SK-N-SH (cell line): ENCODE measurements around the gene SLCO2B1. TPM values are rescaled to one million over a fixed set of nuclear protein-coding genes. Genes with fewer than 3 reads are reported as not detected.

Experiments used
- CTCF ChIA-PET: fragments of 300-600, 350-600 bp; formaldehyde crosslinking; extraction: SDS; loops from one replicate; lab custom pipeline; 2021; lab: Yijun Ruan, JAX
- POLR2A ChIA-PET: fragments of 350-600 bp; sonication (Branson Sonifier 250); formaldehyde crosslinking; extraction: SDS; loops from one replicate; lab custom pipeline; 2020; ENCODE audit warnings: antibody characterized with exemption, inconsistent platforms; lab: Yijun Ruan, JAX
- DNase-seq: peaks from one replicate; pipeline ENCODE4 v3.0.0; 2012
- H2AFZ ChIP-seq: fragments of 200-600 bp; sonication (generic); 2 replicates; pipeline ENCODE4 v1.8.1; 2016; ENCODE audit warnings: antibody characterized with exemption, mild to moderate bottlenecking, low read depth
- H3F3A ChIP-seq: fragments of 200-600 bp; sonication (generic); replicated peaks from 2 replicates; pipeline ENCODE3; 2016; ENCODE audit warnings: antibody characterized with exemption, mild to moderate bottlenecking; ENCODE audit not compliant: insufficient read depth
- H3K27ac ChIP-seq, 2 experiments: fragments of 200-500 bp in 1 of 2; fragments of 200-600 bp in 1 of 2; sonication (Bioruptor generic) in 1 of 2; sonication (generic), shearing (Covaris generic) in 1 of 2; 2 replicates each; pipeline versions ENCODE4 v1.5.1 to v1.6.1; 2014 to 2016; ENCODE audit warnings: low read depth in 2 of 2, inconsistent platforms in 1 of 2, low read length in 1 of 2, mild to moderate bottlenecking in 1 of 2, mixed read lengths in 1 of 2
- H3K27me3 ChIP-seq: fragments of 200-600 bp; sonication (generic), shearing (Covaris generic); 2 replicates; pipeline ENCODE4 v1.6.1; 2016; ENCODE audit warnings: mixed run types; ENCODE audit not compliant: insufficient read depth
- H3K36me3 ChIP-seq, 2 experiments: fragments of 200-500 bp in 1 of 2; fragments of 200-600 bp in 1 of 2; sonication (Bioruptor generic) in 1 of 2; sonication (generic) in 1 of 2; replicated peaks in 1 of 2; 2 replicates each; pipeline versions ENCODE3 to v1.5.1; 2014 to 2016; ENCODE audit warnings: low read length in 1 of 2, mild to moderate bottlenecking in 1 of 2; ENCODE audit not compliant: insufficient read depth in 2 of 2, control insufficient read depth in 1 of 2
- H3K4me1 ChIP-seq, 2 experiments: fragments of 200-500 bp in 1 of 2; fragments of 200-600 bp in 1 of 2; sonication (Bioruptor generic) in 1 of 2; sonication (generic), shearing (Covaris generic) in 1 of 2; 2 replicates each; pipeline versions ENCODE4 v1.5.1 to v1.6.1; 2014 to 2016; ENCODE audit warnings: low read depth in 1 of 2, low read length in 1 of 2, mixed run types in 1 of 2; ENCODE audit not compliant: insufficient read depth in 2 of 2, control insufficient read depth in 1 of 2
- H3K4me2 ChIP-seq: fragments of 200-600 bp; sonication (generic), shearing (Covaris generic); 2 replicates; pipeline ENCODE4 v1.6.1; 2017; ENCODE audit warnings: mixed run types
- H3K4me3 ChIP-seq, 2 experiments: fragments of 200-500 bp in 1 of 2; fragments of 200-600 bp in 1 of 2; sonication (Bioruptor generic) in 1 of 2; sonication (generic), shearing (Covaris generic) in 1 of 2; 2 replicates each; pipeline versions ENCODE4 v1.5.1 to v1.8.1; 2014 to 2016; ENCODE audit warnings: low read depth in 2 of 2, inconsistent platforms in 1 of 2, low read length in 1 of 2, mild to moderate bottlenecking in 1 of 2, mixed read lengths in 1 of 2, moderate library complexity in 1 of 2
- H3K79me2 ChIP-seq: fragments of 200-600 bp; sonication (generic); 2 replicates; pipeline ENCODE4 v1.8.1; 2017; ENCODE audit warnings: mild to moderate bottlenecking; ENCODE audit not compliant: insufficient read depth
- H3K9ac ChIP-seq: fragments of 200-600 bp; sonication (generic); 2 replicates; pipeline ENCODE4 v1.6.1; 2017; ENCODE audit warnings: mixed run types
- H3K9me2 ChIP-seq: fragments of 200-600 bp; sonication (generic); 2 replicates; pipeline ENCODE4 v1.6.1; 2017; ENCODE audit warnings: mixed run types
- H3K9me3 ChIP-seq: fragments of 200-600 bp; sonication (generic); 2 replicates; pipeline ENCODE4 v1.6.1; 2017; ENCODE audit warnings: mixed run types, mild to moderate bottlenecking, moderate library complexity
- H4K20me1 ChIP-seq: fragments of 200-600 bp; sonication (generic); 2 replicates; pipeline ENCODE4 v1.6.1; 2017; ENCODE audit warnings: mild to moderate bottlenecking, mixed run types; ENCODE audit not compliant: insufficient read depth
- CHD2 ChIP-seq: fragments of 150-350 bp; IDR thresholded peaks from 2 replicates; pipeline ENCODE4 v1.6.1; 2018; ENCODE audit warnings: low read length; ENCODE audit not compliant: partially characterized antibody
- CTCF ChIP-seq: fragments of 200-600 bp; sonication (generic); IDR thresholded peaks from 2 replicates; pipeline ENCODE4 v1.6.1; 2017; ENCODE audit warnings: antibody characterized with exemption, mild to moderate bottlenecking, moderate library complexity
- GABPA ChIP-seq: IDR thresholded peaks from 2 replicates; pipeline ENCODE4 v1.4.0; 2012; ENCODE audit warnings: low read depth, mild to moderate bottlenecking
- GATA2 ChIP-seq: sonication (generic); formaldehyde crosslinking; IDR thresholded peaks from 2 replicates; pipeline ENCODE4 v1.5.0; 2020; ENCODE audit warnings: mild to moderate bottlenecking, missing genetic modification reagents
- JUND ChIP-seq: IDR thresholded peaks from 2 replicates; pipeline ENCODE4 v1.4.0; 2012
- MEF2A ChIP-seq: IDR thresholded peaks from 2 replicates; pipeline ENCODE4 v1.4.0; 2012; ENCODE audit warnings: low read depth, borderline replicate concordance
- PBX3 ChIP-seq: IDR thresholded peaks from 2 replicates; pipeline ENCODE4; 2012
- POLR2AphosphoS5 ChIP-seq: IDR thresholded peaks from 2 replicates; pipeline ENCODE4 v1.6.1; 2012; ENCODE audit warnings: low read depth, low read length
- RCOR1 ChIP-seq: fragments of 150-350 bp; IDR thresholded peaks from 2 replicates; pipeline ENCODE4 v1.6.1; 2017; ENCODE audit warnings: antibody characterized with exemption, low read length
- REST ChIP-seq: IDR thresholded peaks from 2 replicates; pipeline ENCODE4 v1.6.1; 2012; ENCODE audit warnings: mild to moderate bottlenecking, low read depth, low read length, moderate library complexity
- RFX5 ChIP-seq: IDR thresholded peaks from 2 replicates; pipeline ENCODE4 v1.6.1; 2012; ENCODE audit warnings: mild to moderate bottlenecking, improper control_type of control experiment, low read length
- RXRA ChIP-seq: IDR thresholded peaks from 2 replicates; pipeline ENCODE4 v1.4.0; 2012; ENCODE audit warnings: low read depth, mild to moderate bottlenecking, borderline replicate concordance
- SIN3A ChIP-seq: IDR thresholded peaks from 2 replicates; pipeline ENCODE4 v1.6.1; 2012; ENCODE audit warnings: low read depth, mild to moderate bottlenecking, low read length, moderate library complexity, borderline replicate concordance
- YY1 ChIP-seq: IDR thresholded peaks from 2 replicates; pipeline ENCODE4 v1.4.0; 2012; ENCODE audit warnings: low read depth, mild to moderate bottlenecking
- WGBS: methylation state at CpG from one replicate; pipeline ENCODE4 v1.1.6; 2017; ENCODE audit warnings: low lambda C conversion rate; 5-methylcytosine and 5-hydroxymethylcytosine counted together
- polyA plus RNA-seq, 3 experiments: library from polyadenylated mRNA; depleted of rRNA; stranded (reverse); fragments of >200 nt; gene quantifications; 2 replicates each; pipeline ENCODE4 v1.2.3, GENCODE V29; 2012

SLCO2B1 gene
- polyA plus RNA-seq, 1 of the 3 experiments (the other 2 are of a cell fraction) = 0.18 TPM

- H3K27ac ChIP-seq = no peak overlapping the region
- no peak for DNase-seq
- no peaks in the 10 kb centered on the region for H4K20me1 ChIP-seq
- H3K9ac ChIP-seq = no peak overlapping the region
- ChIA-PET POLR2A (no interaction called here), CTCF (interaction anchor here (1.0 to 1.2 kb wide), 3 partner anchors 23 to 82 kb away, joined by 3 to 4 read pairs (median 3); no protein-coding TSS in a partner anchor)
- TF ChIP-seq REST = no peak
- TF ChIP-seq PBX3 = no peak
- no peak for TF ChIP-seq CTCF
- H3K27me3 ChIP-seq = peaks cover 13% of the 10 kb centered on the region; the same call in 1 of the 2 replicates
- H3K9me2 ChIP-seq = no peaks in the 10 kb centered on the region
- H3K4me1 ChIP-seq = no peaks in the 10 kb centered on the region; a peak in 1 of 4 replicates
- H2AFZ ChIP-seq = no peak overlapping the region
- no peaks in the 10 kb centered on the region for H3K79me2 ChIP-seq
- no peak overlapping the region for H3K4me2 ChIP-seq
- H3F3A ChIP-seq = no peaks in the 10 kb centered on the region
- WGBS = 80% methylated on average over 3 of the region's 3 CpGs
- no peak overlapping the region for H3K4me3 ChIP-seq
- no peaks in the 10 kb centered on the region for H3K36me3 ChIP-seq
- H3K9me3 ChIP-seq = no peaks in the 10 kb centered on the region
Measured at GRCh38 chr11:75166791-75167190, 15.9 kb downstream of the SLCO2B1 start.

GRCh38 chr11:75167617-75168016, 16.7 kb downstream of the SLCO2B1 start:
- no peak overlapping the region for H3K4me2 ChIP-seq
- H2AFZ ChIP-seq = no peak overlapping the region
- H3K4me1 ChIP-seq = no peaks in the 10 kb centered on the region; a peak in 1 of 4 replicates
- no peak overlapping the region for H3K27ac ChIP-seq
- H3K9ac ChIP-seq = no peak overlapping the region
- H3F3A ChIP-seq = no peaks in the 10 kb centered on the region
- H3K36me3 ChIP-seq = no peaks in the 10 kb centered on the region
- no peaks in the 10 kb centered on the region for H3K79me2 ChIP-seq
- 45% methylated on average over 3 of the region's 3 CpGs for WGBS
- CTCF ChIA-PET = interaction anchor here (1.2 kb wide), 1 partner anchor 81 kb away, joined by 3 read pairs; no protein-coding TSS in a partner anchor
- H3K27me3 ChIP-seq = peaks cover 13% of the 10 kb centered on the region; the same call in 1 of the 2 replicates
- DNase-seq = no peak
- no peaks in the 10 kb centered on the region for H3K9me3 ChIP-seq
- H3K9me2 ChIP-seq = no peaks in the 10 kb centered on the region
- H3K4me3 ChIP-seq = no peak overlapping the region
- POLR2A ChIA-PET = no interaction called here
- H4K20me1 ChIP-seq = no peaks in the 10 kb centered on the region
- no peak for TF ChIP-seq JUND
- no peak for TF ChIP-seq GATA2 (CRISPR knock-in tag)
- TF ChIP-seq POLR2AphosphoS5 = no peak
- TF ChIP-seq YY1 = no peak
- no peak for TF ChIP-seq RXRA
- no peak for TF ChIP-seq MEF2A
- no peak for TF ChIP-seq RCOR1
- no peak for TF ChIP-seq RFX5
- no peak for TF ChIP-seq CHD2
- TF ChIP-seq GABPA = no peak
- no peak for TF ChIP-seq SIN3A
- TF ChIP-seq CTCF = no peak
- TF ChIP-seq PBX3 = no peak
